GM19372 (cell line): ENCODE data around the gene CNN3.

ENCODE experiments used
- ATAC-seq: cut with Tn5 transposase; IDR thresholded peaks from one replicate; pipeline ENCODE4 v1.9.1; 2021; ENCODE audit warnings: mild to moderate bottlenecking, low read depth, moderate library complexity; ENCODE audit not compliant: unreplicated experiment

CNN3 gene

DNA sequence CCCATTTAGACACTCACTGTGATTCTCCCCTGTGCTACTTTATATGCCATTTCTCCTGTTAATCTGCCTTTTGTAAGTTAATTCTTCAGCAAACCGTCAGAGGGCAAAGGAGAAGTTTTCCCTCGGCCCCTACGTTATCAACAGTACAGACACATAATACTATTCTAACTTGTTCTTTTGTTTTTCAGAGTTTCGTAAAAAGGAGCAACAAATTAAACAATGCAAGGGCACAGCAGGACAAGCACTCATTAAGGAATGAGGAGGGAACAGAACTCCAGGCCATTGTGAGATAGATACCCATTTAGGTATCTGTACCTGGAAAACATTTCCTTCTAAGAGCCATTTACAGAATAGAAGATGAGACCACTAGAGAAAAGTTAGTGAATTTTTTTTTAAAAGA, 32.3 kb downstream of the CNN3 start:
- ATAC-seq = no peak

DNA sequence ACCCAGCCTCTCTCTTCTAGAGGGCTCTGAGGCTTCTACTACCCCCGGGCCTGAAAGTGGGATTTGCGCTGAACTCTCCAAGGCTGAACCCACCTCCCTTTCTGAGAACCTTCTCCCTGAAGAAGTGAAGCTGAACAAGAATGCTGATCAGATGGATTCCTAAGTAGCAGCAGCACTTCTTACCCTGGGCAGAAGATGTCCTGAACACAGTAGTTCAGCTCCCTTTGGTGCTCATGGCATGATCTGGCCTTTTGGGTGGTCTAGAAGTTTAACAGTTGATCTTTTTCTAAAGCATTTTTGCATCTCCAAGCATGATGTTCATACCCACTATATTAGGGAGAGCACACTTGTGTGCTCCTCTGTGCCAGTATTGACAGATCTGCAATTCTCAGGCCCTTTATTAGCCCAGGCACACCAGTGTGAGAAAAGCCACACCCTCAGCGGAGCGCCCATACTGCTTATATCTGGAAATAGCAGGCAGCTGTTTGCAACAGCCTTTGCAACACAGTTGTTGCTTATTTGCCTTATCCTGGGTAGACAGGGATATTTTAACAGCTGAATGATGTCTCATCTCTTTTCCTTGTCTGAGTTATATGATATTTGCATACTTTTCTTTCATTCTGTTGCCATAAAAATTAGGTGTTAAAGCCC, 34.2 kb downstream of the CNN3 start:
- ATAC-seq = no peak

DNA sequence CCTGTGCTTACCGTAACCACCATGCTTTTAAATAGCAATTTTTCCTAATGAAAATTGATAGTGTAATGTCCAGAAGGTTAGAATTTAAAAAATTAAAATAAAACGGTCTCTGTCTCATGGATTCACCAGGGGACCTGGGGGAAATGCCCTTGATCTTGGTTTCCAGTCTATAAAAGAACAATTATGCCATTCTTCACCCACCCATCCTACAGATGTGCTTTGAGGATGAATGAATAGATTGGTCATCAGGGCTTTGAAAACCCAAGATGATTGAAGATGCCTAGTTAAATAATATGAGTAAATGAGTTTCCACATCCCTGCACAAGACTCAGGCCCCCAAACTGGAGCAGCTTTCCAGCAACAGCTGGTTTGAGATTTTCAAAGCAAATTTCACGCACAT, 38.7 kb downstream of the CNN3 start:
- ATAC-seq = no peak

DNA sequence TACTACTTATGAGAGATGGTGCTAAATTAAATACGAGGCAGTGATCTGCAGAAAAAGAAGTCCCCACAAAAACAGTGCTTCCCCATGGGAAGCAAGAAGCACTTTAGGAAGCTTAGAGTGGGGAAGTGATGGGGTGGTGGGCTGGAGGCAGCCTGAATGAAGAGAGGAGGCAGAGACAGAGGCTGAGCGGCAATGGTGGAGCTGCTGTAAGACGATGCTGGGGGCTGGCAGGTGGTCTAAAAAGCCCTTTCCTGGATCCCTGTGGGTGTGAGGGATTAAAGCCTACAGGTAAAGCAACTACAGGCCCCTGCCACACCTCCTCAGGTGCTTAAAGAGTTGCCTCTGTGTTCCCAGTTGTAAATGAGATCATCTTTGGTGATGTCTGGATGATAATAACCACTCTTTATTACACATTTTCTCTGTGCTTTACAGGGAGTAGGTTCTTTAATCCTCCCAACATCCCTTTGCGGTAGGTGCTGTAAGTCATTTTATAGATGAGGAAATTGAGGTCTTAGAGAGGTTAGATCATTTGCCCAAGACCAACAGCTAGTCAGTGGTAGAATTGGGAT, 39.2 kb downstream of the CNN3 start:
- no peak for ATAC-seq

DNA sequence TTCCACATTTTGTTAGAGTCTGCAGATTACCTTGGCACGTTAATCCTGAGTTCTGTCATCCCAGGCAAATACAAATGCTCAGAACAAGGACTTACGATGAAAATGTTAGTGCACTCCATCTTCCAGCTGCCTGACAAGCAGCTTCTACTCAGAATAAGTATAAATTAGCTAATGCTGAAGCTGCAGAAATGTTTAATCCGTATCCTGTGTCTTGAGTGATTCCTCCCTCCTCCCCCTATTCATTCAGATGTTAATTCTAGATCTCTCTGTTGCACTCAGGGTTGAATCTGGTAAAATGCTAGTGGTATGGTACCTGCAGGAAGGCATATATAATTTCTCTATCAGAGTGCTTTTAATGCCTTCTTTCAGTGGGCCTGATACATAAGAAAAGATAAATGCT, 39.8 kb downstream of the CNN3 start:
- no peak for ATAC-seq

DNA sequence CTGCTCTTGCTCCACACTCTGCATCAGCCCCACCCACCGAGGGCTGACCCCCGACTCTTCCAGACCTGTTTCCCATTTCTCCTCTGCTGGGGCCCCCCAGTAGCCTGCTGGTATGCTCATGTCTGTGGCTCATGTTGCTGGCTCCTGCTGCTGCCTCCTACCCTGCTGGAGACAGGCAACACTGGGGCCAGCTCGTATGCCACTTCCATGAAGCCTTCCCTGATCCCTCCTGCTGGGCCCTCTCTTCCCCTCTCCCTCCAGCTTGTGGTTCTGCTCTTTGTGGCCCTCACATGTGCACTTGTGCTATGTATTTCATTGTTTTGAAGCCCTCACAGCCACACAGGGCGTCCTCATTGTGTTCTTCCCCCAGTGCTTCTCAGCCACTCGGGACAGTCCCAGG, 40.5 kb downstream of the CNN3 start:
- no peak for ATAC-seq

DNA sequence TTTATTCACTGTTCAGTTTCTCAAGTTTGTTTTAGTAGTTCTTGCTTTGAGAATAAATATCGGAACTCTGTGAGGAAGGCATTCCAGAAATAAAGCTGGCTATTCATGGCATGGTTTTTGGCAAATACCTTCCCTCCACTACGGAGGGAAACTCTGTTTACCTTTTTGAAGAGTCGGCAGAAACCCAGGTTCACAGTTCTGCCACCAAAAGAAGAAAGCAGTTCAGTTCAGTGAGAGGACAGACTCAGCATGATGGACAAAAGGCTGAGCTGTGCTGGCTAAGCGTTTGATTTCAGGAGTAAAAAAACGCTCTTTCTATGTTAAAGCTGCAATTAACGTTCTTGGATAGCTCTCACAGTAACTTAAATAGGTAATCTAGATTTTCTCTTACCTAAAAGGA, 42.4 kb downstream of the CNN3 start:
- ATAC-seq = no peak

DNA sequence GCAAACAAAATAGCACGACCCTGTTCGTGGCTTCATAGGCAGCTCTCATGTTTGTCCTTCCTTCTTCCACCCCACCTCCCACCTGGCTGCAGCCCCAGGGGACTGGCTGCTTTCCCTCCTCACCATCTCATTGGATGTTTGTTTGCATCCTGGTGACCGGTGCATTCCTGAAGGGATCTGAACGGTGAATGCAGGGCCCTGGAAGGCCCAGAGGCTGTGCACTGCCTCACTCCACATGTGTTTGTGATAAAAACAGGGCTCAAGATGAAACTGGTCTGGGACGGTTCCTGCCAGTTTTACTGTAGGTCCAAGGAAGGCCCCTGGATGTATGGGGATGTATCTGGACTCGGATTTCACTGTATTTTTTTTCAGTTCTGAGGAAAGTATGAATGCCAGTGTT, 42.8 kb downstream of the CNN3 start:
- ATAC-seq = no peak

DNA sequence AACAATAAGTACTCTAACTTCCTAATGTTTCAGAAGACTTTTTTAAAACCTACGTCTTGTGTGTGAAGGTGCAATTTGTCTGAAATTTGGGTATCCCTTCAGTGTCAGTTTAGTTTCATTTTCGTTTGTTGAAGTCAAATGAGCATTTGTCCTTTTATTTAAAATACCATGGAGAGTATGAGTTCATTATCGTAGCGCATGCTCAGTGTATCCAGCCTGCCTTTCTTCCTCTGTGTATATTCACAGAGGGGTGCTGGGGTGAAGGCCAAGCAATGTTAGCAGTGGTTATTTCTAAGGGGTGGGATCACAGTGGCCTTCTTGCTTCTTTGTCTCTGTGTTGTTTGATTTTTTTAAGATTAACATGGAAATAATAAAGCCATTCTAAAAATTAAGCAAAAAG, 43.2 kb downstream of the CNN3 start:
- ATAC-seq = no peak

DNA sequence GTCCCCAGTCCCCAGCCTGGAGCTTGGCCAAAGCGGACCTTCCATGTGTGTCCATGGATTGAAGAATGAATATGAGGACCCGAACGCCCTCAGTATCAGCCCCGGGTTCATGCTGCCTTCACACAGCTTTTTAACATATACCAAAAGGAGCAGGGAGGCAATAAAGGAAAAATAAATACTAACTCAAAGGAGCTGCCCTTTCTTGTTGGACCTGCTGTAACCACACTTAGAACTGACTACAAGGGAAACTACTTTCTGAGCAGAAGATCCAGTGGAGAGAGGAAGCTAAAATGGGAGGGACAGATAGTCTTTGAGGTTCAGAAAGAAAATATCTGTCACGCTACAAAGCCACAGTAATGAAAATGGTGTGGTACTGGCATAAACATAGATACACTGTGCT, 48.6 kb downstream of the CNN3 start:
- ATAC-seq = no peak

DNA sequence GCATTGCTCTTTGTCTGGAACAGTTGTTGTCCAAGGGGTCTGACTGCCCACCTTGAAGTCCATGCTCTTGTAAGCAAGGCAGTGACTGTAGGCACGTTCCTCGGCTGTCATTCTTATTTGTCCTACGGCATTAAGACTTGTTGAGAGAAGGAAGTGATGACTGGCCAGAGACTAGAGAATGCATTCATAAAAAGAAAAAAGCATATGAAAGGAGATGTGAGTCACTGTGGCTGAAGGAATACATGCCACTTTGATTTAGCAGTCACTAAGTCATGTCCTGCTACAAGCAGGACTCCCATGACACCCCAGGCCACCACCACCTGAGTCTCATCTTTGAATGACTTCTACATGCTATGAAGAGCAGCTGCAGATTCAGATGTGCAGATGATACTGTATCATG, 50.5 kb downstream of the CNN3 start:
- no peak for ATAC-seq

DNA sequence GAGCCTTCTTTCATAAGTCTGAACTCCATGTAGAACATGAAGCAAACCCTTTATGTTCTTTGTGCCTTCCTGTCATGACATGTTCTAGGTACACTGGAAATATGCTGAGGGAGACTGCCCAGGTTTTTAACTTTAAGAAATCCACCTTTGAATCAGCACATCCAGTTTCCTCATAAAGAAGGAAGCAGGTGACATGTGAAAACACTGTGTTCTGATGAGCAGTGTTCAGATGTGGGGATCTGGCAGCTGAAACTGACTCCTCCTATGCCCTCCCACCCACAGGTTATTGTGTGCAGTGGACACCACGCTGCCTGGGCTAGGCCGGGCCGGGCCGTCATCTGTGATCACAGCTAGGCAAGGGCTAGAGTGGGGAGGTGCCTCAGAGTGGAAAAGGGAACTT, 51.1 kb downstream of the CNN3 start:
- no peak for ATAC-seq

DNA sequence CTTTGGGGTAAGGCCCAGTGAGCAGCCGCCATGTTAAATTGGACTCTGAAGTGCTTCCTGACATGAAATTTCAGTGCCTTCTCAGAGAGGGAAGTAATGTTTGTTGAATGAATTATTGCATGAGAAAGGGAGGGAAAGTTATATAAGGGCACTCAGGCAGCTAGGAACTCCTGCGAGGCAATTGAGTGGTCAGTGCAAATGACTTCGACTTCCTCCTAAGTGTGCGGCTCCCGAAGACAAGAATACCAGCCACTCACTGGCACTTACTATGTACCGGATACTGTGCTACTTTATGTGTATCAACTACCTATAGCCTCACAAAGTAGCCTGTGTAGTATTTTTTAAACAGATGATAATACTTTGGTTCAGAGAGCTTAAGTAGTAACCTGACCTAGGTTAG, 52.5 kb downstream of the CNN3 start:
- ATAC-seq = no peak

DNA sequence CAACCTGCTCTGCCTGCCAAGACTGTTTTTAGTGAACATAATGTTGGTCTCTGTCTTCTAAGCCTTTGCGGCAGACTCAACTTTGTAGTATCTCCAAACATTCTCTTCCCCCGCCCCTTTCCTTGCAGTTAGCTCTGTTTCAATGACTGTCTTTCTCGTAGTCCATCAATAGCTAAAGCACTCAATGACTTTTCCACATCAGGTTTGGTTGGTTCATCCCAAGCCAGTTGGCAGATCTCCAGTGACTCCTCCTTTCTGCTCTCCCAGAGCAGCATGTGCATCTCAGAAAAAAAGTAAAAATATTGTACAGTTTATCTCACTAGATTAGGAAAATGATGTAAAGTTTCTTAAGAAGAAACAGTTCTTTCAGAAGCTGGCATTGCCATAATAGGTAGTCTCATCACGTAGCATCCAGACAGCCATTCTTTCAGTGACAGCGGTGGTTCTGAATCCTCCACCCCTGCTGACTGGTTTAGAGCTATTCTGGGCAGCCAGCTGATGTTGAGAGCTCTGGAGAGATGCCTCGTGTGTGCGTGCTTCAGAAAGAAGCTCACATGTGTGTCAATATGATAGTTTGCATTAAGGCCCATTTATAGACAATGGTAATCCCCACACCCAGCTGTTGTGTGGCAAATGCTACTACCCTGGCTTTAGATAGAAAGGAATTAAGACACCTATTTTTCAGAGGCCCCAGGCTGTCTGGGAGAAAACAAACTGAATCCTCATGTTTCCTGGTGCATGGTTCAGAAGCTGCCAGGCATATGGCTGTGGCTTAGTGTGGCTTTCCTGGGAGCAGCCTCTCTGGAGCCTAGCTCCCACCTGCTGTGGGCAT, 53.2 kb downstream of the CNN3 start:
- peak; percentile 62 for ATAC-seq

DNA sequence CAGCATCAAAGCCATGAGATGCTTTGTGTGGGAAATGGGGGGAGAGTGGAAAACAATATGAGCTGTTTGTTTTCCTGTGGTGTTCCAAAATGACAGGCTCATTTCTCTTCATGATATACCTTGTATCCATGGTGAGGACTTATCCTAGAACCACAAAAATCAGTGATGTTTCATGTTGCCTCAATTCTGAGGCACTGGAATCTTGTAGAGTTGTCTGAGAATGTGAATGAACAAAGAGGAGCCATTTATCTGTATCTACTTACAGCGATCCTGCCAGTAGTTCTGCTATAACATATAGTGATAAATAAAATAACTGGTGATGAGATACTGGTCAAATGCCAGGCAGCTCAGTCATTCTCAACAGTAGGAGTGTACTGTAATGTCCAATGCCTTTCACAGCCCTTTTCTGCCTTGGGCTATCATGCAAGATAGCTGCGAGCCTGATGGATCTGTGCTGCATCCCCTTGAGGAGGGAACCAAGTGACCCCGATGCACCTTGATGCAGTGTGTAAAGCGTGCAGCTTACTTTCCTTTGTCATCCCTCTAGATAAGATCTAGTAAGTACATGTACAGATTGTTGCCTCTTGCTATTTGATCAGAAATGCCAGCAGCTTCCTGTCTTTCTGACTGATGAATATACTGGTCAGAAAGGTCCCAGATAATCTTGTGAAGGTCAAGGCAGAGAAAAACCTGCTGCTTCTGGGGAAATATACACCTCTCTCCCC, 54.0 kb downstream of the CNN3 start:
- ATAC-seq = no peak

DNA sequence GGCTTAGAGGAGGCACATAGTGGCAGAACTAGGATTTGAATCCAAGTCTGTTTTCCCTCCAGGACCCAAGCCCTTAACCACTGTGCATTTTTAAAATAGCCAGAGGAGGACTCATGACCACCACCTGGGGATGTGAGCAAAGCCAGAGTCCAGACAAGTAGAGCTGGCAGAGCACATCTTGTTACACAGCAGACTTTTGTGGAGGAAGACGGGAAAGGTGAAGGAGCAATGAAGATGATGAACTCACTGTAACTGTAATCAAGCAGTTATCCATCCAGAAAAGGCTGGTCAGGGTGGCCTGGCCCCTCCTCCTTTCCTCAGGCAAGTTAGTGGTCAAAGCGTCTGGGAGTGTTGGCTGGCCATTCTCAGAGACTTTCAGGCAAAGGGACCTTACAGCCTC, 55.9 kb downstream of the CNN3 start:
- ATAC-seq = no peak

DNA sequence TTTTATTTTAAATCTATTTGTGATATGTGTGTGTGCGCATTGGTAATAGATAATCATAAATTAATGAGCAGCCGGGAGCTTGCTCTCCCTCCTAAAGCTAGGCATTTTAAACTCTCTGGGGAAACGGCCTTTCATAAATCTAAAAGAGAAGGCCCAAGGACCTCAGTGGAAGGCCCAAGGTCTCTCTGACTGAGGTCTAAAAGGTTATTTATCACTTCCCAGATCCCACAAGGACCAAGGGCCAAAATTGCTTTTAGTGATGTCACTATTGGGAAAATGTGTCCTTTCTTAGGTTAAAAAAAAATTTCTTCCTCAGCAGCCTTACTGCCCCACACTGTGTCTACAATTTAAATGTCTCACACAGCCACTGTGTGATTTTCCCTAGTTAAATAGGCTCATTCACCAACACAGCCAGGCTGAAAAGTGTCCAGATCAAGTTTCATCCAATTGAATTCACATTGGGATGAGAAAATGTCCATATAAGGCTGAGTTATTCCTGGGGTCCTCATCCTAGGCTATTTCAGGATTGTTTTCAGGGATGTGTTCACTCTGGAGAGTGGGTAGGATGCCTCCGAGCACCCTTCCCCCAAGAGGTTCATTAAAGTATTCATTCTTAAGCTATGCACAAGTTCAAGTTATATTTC, 60.6 kb downstream of the CNN3 start:
- no peak for ATAC-seq

DNA sequence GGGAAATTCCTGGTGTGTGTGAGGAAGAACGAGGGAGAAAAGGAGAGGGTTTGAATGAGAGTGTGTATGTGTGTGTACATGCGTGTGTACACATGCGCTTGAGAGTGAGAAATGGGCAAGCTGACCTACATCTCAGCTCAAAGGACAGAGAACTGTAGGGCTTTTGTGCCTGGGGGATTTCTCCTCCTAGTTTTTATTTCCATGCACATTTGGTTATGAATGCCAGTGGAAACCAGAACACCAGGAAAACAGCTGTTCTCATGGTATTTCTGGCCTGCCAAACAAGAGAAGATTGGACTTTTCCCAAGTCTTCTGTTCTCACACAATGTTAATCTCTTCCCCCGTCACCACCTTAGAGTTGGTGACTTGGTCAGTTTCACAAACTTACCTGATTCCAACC, 61.5 kb downstream of the CNN3 start:
- no peak for ATAC-seq

DNA sequence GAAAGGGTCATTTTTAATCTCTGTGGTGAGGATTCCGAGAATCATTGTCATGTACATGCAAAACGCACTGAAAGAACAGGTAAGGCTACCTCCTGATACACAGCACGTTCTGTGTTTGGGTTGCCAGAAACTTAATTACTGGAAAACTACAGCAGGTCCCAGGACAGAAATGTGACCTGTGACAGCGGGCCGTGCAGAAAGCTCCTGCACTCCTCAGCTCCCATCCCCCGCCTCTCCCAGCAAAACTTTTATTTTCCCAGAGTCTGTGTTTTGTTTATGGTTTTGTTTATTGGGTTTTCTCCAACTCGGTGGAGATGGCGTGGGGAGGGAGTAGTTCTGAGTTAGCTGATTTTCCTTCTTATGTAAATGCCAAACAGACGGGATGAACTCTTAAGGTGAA, 62.1 kb downstream of the CNN3 start:
- ATAC-seq = no peak

DNA sequence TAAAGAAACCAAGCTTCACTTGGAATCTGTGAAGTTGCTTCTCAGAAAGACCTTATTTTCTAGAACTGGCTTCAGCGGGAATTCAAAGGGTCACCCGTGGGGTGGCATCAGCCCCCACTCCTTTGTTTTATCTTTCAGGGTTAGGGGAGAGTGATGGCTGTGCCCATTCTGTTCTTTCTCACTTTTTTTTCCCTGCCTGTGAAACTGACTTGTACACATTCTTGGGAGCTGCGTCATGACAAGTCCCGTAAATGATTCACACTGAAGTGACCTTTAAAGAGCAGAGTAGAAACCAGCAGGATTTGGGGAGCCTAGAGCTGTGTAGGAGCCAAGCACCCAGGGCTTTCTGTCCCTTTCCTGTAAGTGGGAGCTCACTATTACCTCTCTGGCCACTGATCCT, 63.0 kb downstream of the CNN3 start:
- no peak for ATAC-seq
